Endothelial cell of umbilical vein (primary cell): ENCODE measurements around the gene PRR9. TPM values are rescaled to one million over a fixed set of nuclear protein-coding genes. Genes with fewer than 3 reads are reported as not detected.
"Not testable (repeated sequence)": the region's sequence is repeated elsewhere in the genome, so short reads cannot be mapped to it uniquely, and the experiment has no call there.

Experiments
- BruUV-seq: library from RNA; stranded (reverse); fragments of 400-500 nt; replicated peaks from 2 replicates; lab custom pipeline; 2021; lab: Mats Ljungman, UMichigan
- CTCF ChIA-PET: fragments of 300-600, 350-600 bp; sonication (Branson Sonifier 250); formaldehyde crosslinking; loops from one replicate; lab custom pipeline; 2021; ENCODE audit warnings: antibody characterized with exemption, inconsistent platforms; lab: Charles Lee
- POLR2A ChIA-PET: fragments of 300-600, 350-600 bp; sonication (Branson Sonifier 250); formaldehyde crosslinking; loops from one replicate; lab custom pipeline; 2021; ENCODE audit warnings: antibody characterized with exemption, inconsistent platforms; lab: Charles Lee
- DNase-seq: peaks from one replicate; pipeline ENCODE4 v3.0.0-alpha.2; 2011; ENCODE audit warnings: low read depth, low spot score
- FAIRE-seq: peaks from 2 replicates; lab custom pipeline; 2011; peaks lifted over from hg19 to GRCh38; lab: Jason Lieb, UNC
- H2AFZ ChIP-seq: 2 replicates; pipeline ENCODE4 v1.6.0; 2012; ENCODE audit warnings: low read depth, low read length, control low read depth, inconsistent platforms
- H3K27ac ChIP-seq: 2 replicates; pipeline ENCODE4 v1.5.1; 2011; ENCODE audit warnings: low read depth, mild to moderate bottlenecking, control low read depth, low read length, moderate library complexity; ENCODE audit not compliant: insufficient read depth
- H3K27me3 ChIP-seq, 2 experiments: 2 replicates each; pipeline versions ENCODE4 v1.6.0 to v1.6.1; 2011; ENCODE audit warnings: low read length in 2 of 2, mixed read lengths in 1 of 2; ENCODE audit not compliant: control insufficient read depth in 2 of 2, insufficient read depth in 2 of 2
- H3K36me3 ChIP-seq, 2 experiments: 2 replicates in 1 of 2; 3 replicates in 1 of 2; pipeline ENCODE4 v1.5.1; 2011; ENCODE audit warnings: low read length in 2 of 2, mild to moderate bottlenecking in 1 of 2, moderate library complexity in 1 of 2; ENCODE audit not compliant: control insufficient read depth in 2 of 2, insufficient read depth in 2 of 2; ENCODE audit errors: extremely low read depth in 1 of 2
- H3K4me1 ChIP-seq: 3 replicates; pipeline ENCODE4 v1.5.1; 2011; ENCODE audit warnings: mild to moderate bottlenecking, low read length; ENCODE audit not compliant: control insufficient read depth, insufficient read depth; ENCODE audit errors: extremely low read depth
- H3K4me2 ChIP-seq: 2 replicates; pipeline ENCODE4 v1.6.1; 2011; ENCODE audit warnings: low read length, control low read depth, mixed read lengths; ENCODE audit not compliant: insufficient read depth
- H3K4me3 ChIP-seq, 3 experiments: fragments of 200-600 bp in 1 of 3; sonication (generic), shearing (Covaris generic) in 1 of 3; replicated peaks in 1 of 3; 2 replicates each; pipeline ENCODE4 v1.5.1; 2011 to 2016; ENCODE audit warnings: control low read depth in 3 of 3, low read length in 3 of 3, mild to moderate bottlenecking in 2 of 3, inconsistent platforms in 1 of 3, low read depth in 1 of 3, moderate library complexity in 1 of 3; ENCODE audit not compliant: insufficient read depth in 1 of 3
- H3K79me2 ChIP-seq: 2 replicates; pipeline ENCODE4 v1.6.0; 2012; ENCODE audit warnings: low read length, inconsistent platforms; ENCODE audit not compliant: control insufficient read depth, insufficient read depth
- H3K9ac ChIP-seq: replicated peaks from 2 replicates; pipeline ENCODE3; 2011; ENCODE audit warnings: low read length, control low read depth; ENCODE audit not compliant: insufficient read depth; ENCODE audit errors: extremely low read depth
- H3K9me1 ChIP-seq: replicated peaks from 3 replicates; pipeline ENCODE4 v1.6.0; 2011; ENCODE audit warnings: mild to moderate bottlenecking, low read length; ENCODE audit not compliant: control insufficient read depth, insufficient read depth; ENCODE audit errors: extremely low read depth
- H3K9me3 ChIP-seq: replicated peaks from 2 replicates; pipeline ENCODE4 v1.5.1; 2012; ENCODE audit warnings: low read length, inconsistent platforms; ENCODE audit not compliant: control insufficient read depth, insufficient read depth
- H4K20me1 ChIP-seq: replicated peaks from 2 replicates; pipeline ENCODE3; 2011; ENCODE audit warnings: mild to moderate bottlenecking, low read length; ENCODE audit not compliant: control insufficient read depth, insufficient read depth; ENCODE audit errors: extremely low read depth
- EZH2 ChIP-seq: IDR thresholded peaks from 2 replicates; pipeline ENCODE4 v1.6.1; 2012; ENCODE audit warnings: borderline replicate concordance, low read depth, mild to moderate bottlenecking, moderate library complexity, low read length, inconsistent platforms; ENCODE audit not compliant: severe bottlenecking
- FOS ChIP-seq: IDR thresholded peaks from 2 replicates; pipeline ENCODE4 v1.6.1; 2011; ENCODE audit warnings: mild to moderate bottlenecking, low read length, moderate library complexity, borderline replicate concordance; ENCODE audit not compliant: insufficient read depth
- GATA2 ChIP-seq: IDR thresholded peaks from 2 replicates; pipeline ENCODE4 v1.7.0; 2011; ENCODE audit warnings: low read depth, mild to moderate bottlenecking, moderate library complexity, mixed read lengths, low read length; ENCODE audit not compliant: insufficient read length, insufficient read depth
- JUN ChIP-seq: IDR thresholded peaks from 2 replicates; pipeline ENCODE4 v1.6.1; 2011; ENCODE audit warnings: borderline replicate concordance, low read depth; ENCODE audit not compliant: insufficient read length, insufficient read depth
- MYC ChIP-seq: IDR thresholded peaks from one replicate; pipeline ENCODE4 v1.6.1; 2011; ENCODE audit warnings: mild to moderate bottlenecking, low read depth, low read length
- POLR2A ChIP-seq: IDR thresholded peaks from 2 replicates; pipeline ENCODE4 v1.6.1; 2012; ENCODE audit warnings: low read depth, mild to moderate bottlenecking, control low read depth, low read length
- POLR2AphosphoS5 ChIP-seq: IDR thresholded peaks from 2 replicates; pipeline ENCODE4 v1.6.1; 2012; ENCODE audit warnings: low read depth, mild to moderate bottlenecking, control low read depth, low read length, moderate library complexity; ENCODE audit not compliant: insufficient read depth
- dilution Hi-C: fragments of 300-500 bp; cut with MboI; formaldehyde crosslinking; loops from one replicate; pipeline ENCODE4 v1.15.0; 2019; ENCODE audit warnings: low sequenced_read_pairs; ENCODE audit not compliant: extremely low pct_ligation_motif_present
- intact Hi-C: fragments of 100-400 bp; cut with micrococcal nuclease; formaldehyde crosslinking; loops from one replicate; pipeline ENCODE4 v1.10.0; 2022
- polyA plus RNA-seq, 4 experiments: library from polyadenylated mRNA; depleted of rRNA in 3 of 4; stranded (reverse) in 3 of 4; unstranded in 1 of 4; fragments of >200 nt; gene quantifications; 2 replicates each; pipeline versions ENCODE4 v1.2.1 to v1.2.3, GENCODE V29; 2011 to 2012; ENCODE audit warnings: missing spikeins in 1 of 4
- total RNA-seq: library from RNA; stranded (reverse); gene quantifications from 2 replicates; pipeline ENCODE4 v1.2.3, GENCODE V29; 2021
- TF ChIP-seq, protein P1 (sequence below): IDR thresholded peaks from 2 replicates; pipeline ENCODE4 v1.6.1; 2011; ENCODE audit not compliant: insufficient read depth, insufficient read length
- TF ChIP-seq, protein P2 (sequence below), 2 donors: IDR thresholded peaks; 1 replicate in 1 of 2; 2 replicates in 1 of 2; pipeline ENCODE4 v1.5.1; 2011; ENCODE audit warnings: low read length in 2 of 2, mild to moderate bottlenecking in 2 of 2, moderate library complexity in 2 of 2, control low read depth in 1 of 2, inconsistent platforms in 1 of 2, low read depth in 1 of 2; ENCODE audit not compliant: insufficient read depth in 1 of 2; ENCODE audit errors: extremely low read depth in 1 of 2

The PRR9 gene
- total and polyA plus RNA-seq, 2 donors (not counting 3 experiments of a cell fraction or from before 2014, with no cell fraction given), result not detected

DNA sequence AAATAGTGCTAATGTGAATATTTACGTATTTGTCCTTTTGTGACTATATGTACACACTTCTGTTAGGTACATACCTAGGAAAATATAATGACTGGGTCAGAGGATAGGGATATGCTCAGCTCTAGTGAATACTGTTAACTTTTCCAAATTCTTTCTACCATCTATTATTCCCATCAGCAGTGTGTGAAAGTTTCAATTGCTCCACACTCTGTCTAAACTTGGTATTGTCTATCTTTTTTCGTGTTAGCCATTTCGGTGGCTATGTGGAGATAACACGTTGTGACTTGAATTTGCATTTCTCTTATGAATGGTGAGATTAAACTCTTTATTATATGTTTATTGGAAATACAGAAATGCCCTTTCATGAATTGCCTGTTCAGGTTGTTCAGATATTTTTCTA lies 36.8 kb upstream of the PRR9 start:
- Histone ChIP-seq H3K4me1 (no peaks in the 10 kb centered on the region), H3K9ac (no peak overlapping the region), H3K9me1 (no peaks in the 10 kb centered on the region), H3K4me2 (no peak overlapping the region), H3K27me3 (no peaks in the 10 kb centered on the region), H3K27ac (no peak overlapping the region), H2AFZ (no peak overlapping the region), H3K4me3 (no peak overlapping the region), H3K9me3 (no peaks in the 10 kb centered on the region), H4K20me1 (no peaks in the 10 kb centered on the region), H3K79me2 (no peaks in the 10 kb centered on the region), H3K36me3 (no peaks in the 10 kb centered on the region)
- no peak for DNase-seq
- POLR2A ChIA-PET, result no interaction called here
- BruUV-seq, result no TSS peak
- CTCF ChIA-PET, result no interaction called here
- intact Hi-C loops, result no loop called here
- FAIRE-seq, result no peak
- dilution Hi-C loops, result no loop called here
- TF ChIP-seq JUN, result no peak
- TF ChIP-seq, protein P1, sequence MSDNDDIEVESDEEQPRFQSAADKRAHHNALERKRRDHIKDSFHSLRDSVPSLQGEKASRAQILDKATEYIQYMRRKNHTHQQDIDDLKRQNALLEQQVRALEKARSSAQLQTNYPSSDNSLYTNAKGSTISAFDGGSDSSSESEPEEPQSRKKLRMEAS, result no peak
- no peak for TF ChIP-seq FOS
- no peak for TF ChIP-seq EZH2
- no peak for TF ChIP-seq POLR2AphosphoS5
- TF ChIP-seq, protein P2, sequence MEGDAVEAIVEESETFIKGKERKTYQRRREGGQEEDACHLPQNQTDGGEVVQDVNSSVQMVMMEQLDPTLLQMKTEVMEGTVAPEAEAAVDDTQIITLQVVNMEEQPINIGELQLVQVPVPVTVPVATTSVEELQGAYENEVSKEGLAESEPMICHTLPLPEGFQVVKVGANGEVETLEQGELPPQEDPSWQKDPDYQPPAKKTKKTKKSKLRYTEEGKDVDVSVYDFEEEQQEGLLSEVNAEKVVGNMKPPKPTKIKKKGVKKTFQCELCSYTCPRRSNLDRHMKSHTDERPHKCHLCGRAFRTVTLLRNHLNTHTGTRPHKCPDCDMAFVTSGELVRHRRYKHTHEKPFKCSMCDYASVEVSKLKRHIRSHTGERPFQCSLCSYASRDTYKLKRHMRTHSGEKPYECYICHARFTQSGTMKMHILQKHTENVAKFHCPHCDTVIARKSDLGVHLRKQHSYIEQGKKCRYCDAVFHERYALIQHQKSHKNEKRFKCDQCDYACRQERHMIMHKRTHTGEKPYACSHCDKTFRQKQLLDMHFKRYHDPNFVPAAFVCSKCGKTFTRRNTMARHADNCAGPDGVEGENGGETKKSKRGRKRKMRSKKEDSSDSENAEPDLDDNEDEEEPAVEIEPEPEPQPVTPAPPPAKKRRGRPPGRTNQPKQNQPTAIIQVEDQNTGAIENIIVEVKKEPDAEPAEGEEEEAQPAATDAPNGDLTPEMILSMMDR (IDR thresholded peaks at IDR 0.05; ENCODE audit: extremely low read depth in 1 of 2, insufficient read depth in 1 of 2, low read depth in 1 of 2, low read length in 2 of 2), result no peak
- no peak for TF ChIP-seq MYC
- TF ChIP-seq POLR2A, result no peak
- no peak for TF ChIP-seq GATA2

DNA sequence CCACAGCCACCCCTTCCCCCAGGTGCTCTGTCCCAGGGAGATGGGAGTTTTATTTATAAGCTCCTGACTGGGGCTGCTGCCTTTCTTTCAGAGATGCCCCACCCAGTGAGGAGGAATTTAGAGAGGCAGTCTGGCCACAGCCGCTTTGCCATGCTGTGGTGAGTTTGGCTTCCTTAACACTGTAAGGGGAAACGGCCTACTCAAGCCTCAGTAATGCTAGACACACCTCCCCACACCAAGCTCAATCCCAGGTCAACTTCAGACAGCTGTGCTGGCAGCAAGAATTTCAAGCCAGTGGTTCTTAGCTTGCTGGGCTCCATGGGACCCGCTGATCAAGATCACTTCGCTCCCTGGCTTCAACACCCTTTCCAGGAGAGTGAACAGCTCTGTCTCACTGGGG lies 29.1 kb upstream of the PRR9 start:
- H3K9ac ChIP-seq, POLR2A ChIA-PET, H3K4me3 ChIP-seq, DNase-seq, H3K27me3 ChIP-seq, BruUV-seq, H3K36me3 ChIP-seq, H4K20me1 ChIP-seq, H2AFZ ChIP-seq, intact Hi-C loops, H3K9me3 ChIP-seq, H3K27ac ChIP-seq, H3K79me2 ChIP-seq, H3K4me2 ChIP-seq, dilution Hi-C loops, H3K4me1 ChIP-seq, FAIRE-seq, H3K9me1 ChIP-seq: not testable (repeated sequence)
- CTCF ChIA-PET, result interaction anchor here (0.6 to 1.5 kb wide), 3 partner anchors 317 to 535 kb away, joined by 3 to 5 read pairs (median 3); no protein-coding TSS in a partner anchor
